ENCODE measurements around the gene HECTD3. TPM values are rescaled to one million over a fixed set of nuclear protein-coding genes. Genes with fewer than 3 reads are reported as not detected.

Gene HECTD3
- total and polyA plus RNA-seq, 9 of the 15 experiments (the other 6 are each of a cell fraction or from before 2014, with no cell fraction given): 6.3 to 50.8 (median 18.9) TPM

- TF ChIP-seq, protein P1, sequence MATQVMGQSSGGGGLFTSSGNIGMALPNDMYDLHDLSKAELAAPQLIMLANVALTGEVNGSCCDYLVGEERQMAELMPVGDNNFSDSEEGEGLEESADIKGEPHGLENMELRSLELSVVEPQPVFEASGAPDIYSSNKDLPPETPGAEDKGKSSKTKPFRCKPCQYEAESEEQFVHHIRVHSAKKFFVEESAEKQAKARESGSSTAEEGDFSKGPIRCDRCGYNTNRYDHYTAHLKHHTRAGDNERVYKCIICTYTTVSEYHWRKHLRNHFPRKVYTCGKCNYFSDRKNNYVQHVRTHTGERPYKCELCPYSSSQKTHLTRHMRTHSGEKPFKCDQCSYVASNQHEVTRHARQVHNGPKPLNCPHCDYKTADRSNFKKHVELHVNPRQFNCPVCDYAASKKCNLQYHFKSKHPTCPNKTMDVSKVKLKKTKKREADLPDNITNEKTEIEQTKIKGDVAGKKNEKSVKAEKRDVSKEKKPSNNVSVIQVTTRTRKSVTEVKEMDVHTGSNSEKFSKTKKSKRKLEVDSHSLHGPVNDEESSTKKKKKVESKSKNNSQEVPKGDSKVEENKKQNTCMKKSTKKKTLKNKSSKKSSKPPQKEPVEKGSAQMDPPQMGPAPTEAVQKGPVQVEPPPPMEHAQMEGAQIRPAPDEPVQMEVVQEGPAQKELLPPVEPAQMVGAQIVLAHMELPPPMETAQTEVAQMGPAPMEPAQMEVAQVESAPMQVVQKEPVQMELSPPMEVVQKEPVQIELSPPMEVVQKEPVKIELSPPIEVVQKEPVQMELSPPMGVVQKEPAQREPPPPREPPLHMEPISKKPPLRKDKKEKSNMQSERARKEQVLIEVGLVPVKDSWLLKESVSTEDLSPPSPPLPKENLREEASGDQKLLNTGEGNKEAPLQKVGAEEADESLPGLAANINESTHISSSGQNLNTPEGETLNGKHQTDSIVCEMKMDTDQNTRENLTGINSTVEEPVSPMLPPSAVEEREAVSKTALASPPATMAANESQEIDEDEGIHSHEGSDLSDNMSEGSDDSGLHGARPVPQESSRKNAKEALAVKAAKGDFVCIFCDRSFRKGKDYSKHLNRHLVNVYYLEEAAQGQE (IDR thresholded peaks at IDR 0.05; ENCODE audit: borderline replicate concordance): peak; percentile 76
- TF ChIP-seq, protein P1 (CRISPR knock-in tag; IDR thresholded peaks at IDR 0.05; ENCODE audit: low read depth): no peak
- TF ChIP-seq ZC3H4 (CRISPR knock-in tag; IDR thresholded peaks at IDR 0.05; ENCODE audit: borderline replicate concordance) (no peak), RFX7 (CRISPR knock-in tag; IDR thresholded peaks at IDR 0.05) (no peak), TRIM24 (IDR thresholded peaks at IDR 0.05) (no peak), ZNF395 (CRISPR knock-in tag; IDR thresholded peaks at IDR 0.05) (0 out of 2 replicates have a peak, but pooled peaks have one; percentile 87), POLR2B (IDR thresholded peaks at IDR 0.05; ENCODE audit: low read depth, partially characterized antibody) (peak; percentile 94)
- TF ChIP-seq, protein P2, sequence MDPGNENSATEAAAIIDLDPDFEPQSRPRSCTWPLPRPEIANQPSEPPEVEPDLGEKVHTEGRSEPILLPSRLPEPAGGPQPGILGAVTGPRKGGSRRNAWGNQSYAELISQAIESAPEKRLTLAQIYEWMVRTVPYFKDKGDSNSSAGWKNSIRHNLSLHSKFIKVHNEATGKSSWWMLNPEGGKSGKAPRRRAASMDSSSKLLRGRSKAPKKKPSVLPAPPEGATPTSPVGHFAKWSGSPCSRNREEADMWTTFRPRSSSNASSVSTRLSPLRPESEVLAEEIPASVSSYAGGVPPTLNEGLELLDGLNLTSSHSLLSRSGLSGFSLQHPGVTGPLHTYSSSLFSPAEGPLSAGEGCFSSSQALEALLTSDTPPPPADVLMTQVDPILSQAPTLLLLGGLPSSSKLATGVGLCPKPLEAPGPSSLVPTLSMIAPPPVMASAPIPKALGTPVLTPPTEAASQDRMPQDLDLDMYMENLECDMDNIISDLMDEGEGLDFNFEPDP (CRISPR knock-in tag; IDR thresholded peaks at IDR 0.05): peak; percentile 73; the same call in 1 of the 2 replicates
- TF ChIP-seq, protein P3, sequence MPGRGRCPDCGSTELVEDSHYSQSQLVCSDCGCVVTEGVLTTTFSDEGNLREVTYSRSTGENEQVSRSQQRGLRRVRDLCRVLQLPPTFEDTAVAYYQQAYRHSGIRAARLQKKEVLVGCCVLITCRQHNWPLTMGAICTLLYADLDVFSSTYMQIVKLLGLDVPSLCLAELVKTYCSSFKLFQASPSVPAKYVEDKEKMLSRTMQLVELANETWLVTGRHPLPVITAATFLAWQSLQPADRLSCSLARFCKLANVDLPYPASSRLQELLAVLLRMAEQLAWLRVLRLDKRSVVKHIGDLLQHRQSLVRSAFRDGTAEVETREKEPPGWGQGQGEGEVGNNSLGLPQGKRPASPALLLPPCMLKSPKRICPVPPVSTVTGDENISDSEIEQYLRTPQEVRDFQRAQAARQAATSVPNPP (IDR thresholded peaks at IDR 0.05; ENCODE audit: borderline replicate concordance, insufficient read depth, insufficient read length): no peak
- TF ChIP-seq, protein P4, sequence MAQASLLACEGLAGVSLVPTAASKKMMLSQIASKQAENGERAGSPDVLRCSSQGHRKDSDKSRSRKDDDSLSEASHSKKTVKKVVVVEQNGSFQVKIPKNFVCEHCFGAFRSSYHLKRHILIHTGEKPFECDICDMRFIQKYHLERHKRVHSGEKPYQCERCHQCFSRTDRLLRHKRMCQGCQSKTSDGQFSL (CRISPR knock-in tag; IDR thresholded peaks at IDR 0.05): no peak
- TF ChIP-seq, protein P4 (tag; IDR thresholded peaks at IDR 0.05): peak in 1 of 2 experiments; percentile 75; a peak in 1 of 4 replicates
- TF ChIP-seq, protein P5, sequence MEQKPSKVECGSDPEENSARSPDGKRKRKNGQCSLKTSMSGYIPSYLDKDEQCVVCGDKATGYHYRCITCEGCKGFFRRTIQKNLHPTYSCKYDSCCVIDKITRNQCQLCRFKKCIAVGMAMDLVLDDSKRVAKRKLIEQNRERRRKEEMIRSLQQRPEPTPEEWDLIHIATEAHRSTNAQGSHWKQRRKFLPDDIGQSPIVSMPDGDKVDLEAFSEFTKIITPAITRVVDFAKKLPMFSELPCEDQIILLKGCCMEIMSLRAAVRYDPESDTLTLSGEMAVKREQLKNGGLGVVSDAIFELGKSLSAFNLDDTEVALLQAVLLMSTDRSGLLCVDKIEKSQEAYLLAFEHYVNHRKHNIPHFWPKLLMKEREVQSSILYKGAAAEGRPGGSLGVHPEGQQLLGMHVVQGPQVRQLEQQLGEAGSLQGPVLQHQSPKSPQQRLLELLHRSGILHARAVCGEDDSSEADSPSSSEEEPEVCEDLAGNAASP (IDR thresholded peaks at IDR 0.05): no peak
Observed at GRCh38 chr1:45011837-45012638, 914 bp upstream of the HECTD3 start, which contains the start of gene UROD (continued).
